Testis (tissue), 2 donors: ENCODE measurements around the gene KAT2B.

Source experiments
- CTCF ChIP-seq, 3 experiments: fragments of 450-650 bp in 2 of 3; fragments of 200-600 bp in 1 of 3; sonication (generic) in 1 of 3; IDR thresholded peaks; one replicate each; pipeline ENCODE4 v1.5.1; 2016 to 2019; ENCODE audit warnings: antibody characterized with exemption in 3 of 3, mild to moderate bottlenecking in 2 of 3, moderate library complexity in 1 of 3
- POLR2A ChIP-seq: fragments of 450-650 bp; IDR thresholded peaks from one replicate; pipeline ENCODE4 v1.6.1; 2017; ENCODE audit warnings: antibody characterized with exemption, mild to moderate bottlenecking, moderate library complexity

- TF ChIP-seq CTCF (IDR thresholded peaks at IDR 0.05) (no peak), POLR2A (no peak)
Observed at GRCh38 chr3:20197775-20198174, 157.5 kb downstream of the KAT2B start.
